WERI-Rb-1 (cell line): ENCODE results near the gene IL1RL1.

ENCODE experiments used
- DNase-seq: peaks from one replicate; pipeline ENCODE4 v3.0.0-alpha.2; 2020
- H3K27ac ChIP-seq: fragments of 250-450 bp; sonication (Bioruptor Pico); 2 replicates; pipeline ENCODE4 v1.5.1; 2020; ENCODE audit warnings: mild to moderate bottlenecking, moderate library complexity
- H3K27me3 ChIP-seq: fragments of 250-450 bp; sonication (Bioruptor Pico); 2 replicates; pipeline ENCODE4 v1.5.1; 2021; ENCODE audit warnings: mild to moderate bottlenecking, low read depth, moderate library complexity; ENCODE audit not compliant: insufficient read depth, severe bottlenecking
- H3K36me3 ChIP-seq: fragments of 250-450 bp; sonication (Bioruptor Pico); 2 replicates; pipeline ENCODE4 v1.5.1; 2020; ENCODE audit warnings: mild to moderate bottlenecking, moderate library complexity
- H3K4me3 ChIP-seq: 2 replicates; pipeline ENCODE4 v1.5.1; 2011; ENCODE audit warnings: low read depth, mild to moderate bottlenecking, control low read depth, low read length
- H3K9me3 ChIP-seq: fragments of 250-450 bp; sonication (Bioruptor Pico); 2 replicates; pipeline ENCODE4 v1.5.1; 2021; ENCODE audit warnings: mild to moderate bottlenecking, moderate library complexity; ENCODE audit not compliant: severe bottlenecking
- CTCF ChIP-seq: IDR thresholded peaks from 2 replicates; pipeline ENCODE4 v1.5.1; 2011; ENCODE audit warnings: low read depth, mild to moderate bottlenecking, control low read depth, inconsistent platforms, low read length

The IL1RL1 gene

GRCh38 chr2:102357937-102358336 is 46.6 kb downstream of the IL1RL1 start:
- DNase-seq, result no peak
- TF ChIP-seq CTCF, result no peak
- Histone ChIP-seq H3K9me3 (no peaks in the 10 kb centered on the region), H3K4me3 (no peak overlapping the region), H3K36me3 (no peaks in the 10 kb centered on the region), H3K27me3 (peaks cover 72% of the 10 kb centered on the region), H3K27ac (no peak overlapping the region)

GRCh38 chr2:102358496-102358895 is 47.1 kb downstream of the IL1RL1 start:
- TF ChIP-seq CTCF, result no peak
- Histone ChIP-seq H3K9me3 (no peaks in the 10 kb centered on the region), H3K27me3 (peaks cover 69% of the 10 kb centered on the region), H3K27ac (no peak overlapping the region), H3K36me3 (no peaks in the 10 kb centered on the region), H3K4me3 (no peak overlapping the region)
- DNase-seq, result no peak

- TF ChIP-seq CTCF, result no peak
- DNase-seq, result no peak
- H3K27ac ChIP-seq, result no peak overlapping the region
- H3K27me3 ChIP-seq, result peaks cover 63% of the 10 kb centered on the region
- H3K36me3 ChIP-seq, result no peaks in the 10 kb centered on the region
- H3K9me3 ChIP-seq, result no peaks in the 10 kb centered on the region
- H3K4me3 ChIP-seq, result no peak overlapping the region
Observed at GRCh38 chr2:102359527-102359926, 48.2 kb downstream of the IL1RL1 start.

GRCh38 chr2:102361632-102362241 is 50.4 kb downstream of the IL1RL1 start:
- no peak overlapping the region for H3K4me3 ChIP-seq
- H3K9me3 ChIP-seq, result peaks cover 3% of the 10 kb centered on the region
- H3K27ac ChIP-seq, result no peak overlapping the region
- TF ChIP-seq CTCF, result no peak
- peaks cover 44% of the 10 kb centered on the region for H3K27me3 ChIP-seq
- no peak for DNase-seq
- no peaks in the 10 kb centered on the region for H3K36me3 ChIP-seq

- no peak overlapping the region for H3K27ac ChIP-seq
- TF ChIP-seq CTCF, result no peak
- no peaks in the 10 kb centered on the region for H3K36me3 ChIP-seq
- no peak for DNase-seq
- H3K27me3 ChIP-seq, result peaks cover 20% of the 10 kb centered on the region
- H3K4me3 ChIP-seq, result no peak overlapping the region
- peaks cover 3% of the 10 kb centered on the region for H3K9me3 ChIP-seq
Observed at GRCh38 chr2:102365763-102366162, 54.4 kb downstream of the IL1RL1 start.

- peaks cover 3% of the 10 kb centered on the region for H3K9me3 ChIP-seq
- DNase-seq, result no peak
- no peaks in the 10 kb centered on the region for H3K36me3 ChIP-seq
- no peak for TF ChIP-seq CTCF
- H3K4me3 ChIP-seq, result no peak overlapping the region
- no peak overlapping the region for H3K27ac ChIP-seq
- H3K27me3 ChIP-seq, result peaks cover 13% of the 10 kb centered on the region
Observed at GRCh38 chr2:102366406-102367112, 55.2 kb downstream of the IL1RL1 start.
